Measurements from ENCODE around the gene SELENOO. TPM values are rescaled to one million over a fixed set of nuclear protein-coding genes. Genes with fewer than 3 reads are reported as not detected.
A peak's percentile ranks its signal among the peaks of the same experiment; 100 is the strongest.

SELENOO gene
- total RNA-seq, 3 donors from 2014 or later = 21.5 to 23.8 (median 23.1) TPM

- Histone ChIP-seq H3K36me3 (ENCODE audit: low read depth) (no peaks in the 10 kb centered on the region), H3K4me1 (ENCODE audit: low read depth) (peaks cover 59% of the 10 kb centered on the region), H3K4me3 (no peak overlapping the region), H3K9me3 (no peaks in the 10 kb centered on the region)
- no peak for ATAC-seq
- peak in 1 of 3 donors; percentile 56 for DNase-seq
- TF ChIP-seq CTCF (IDR thresholded peaks at IDR 0.05) = no peak
- intact Hi-C loops (cut with DNase I, micrococcal nuclease) = loop anchor here in 1 of 2 donors (10.0 kb wide), 1 partner anchor 248 kb away; no protein-coding TSS in a partner anchor
Measured at GRCh38 chr22:50246242-50247175, 45.7 kb downstream of the SELENOO start.

GRCh38 chr22:50247748-50248147, 46.9 kb downstream of the SELENOO start:
- no peak for TF ChIP-seq CTCF (IDR thresholded peaks at IDR 0.05)
- intact Hi-C loops (cut with DNase I, micrococcal nuclease) = loop anchor here in 1 of 2 donors (10.0 kb wide), 1 partner anchor 247 kb away; no protein-coding TSS in a partner anchor
- H3K4me3 ChIP-seq = no peak overlapping the region
- no peaks in the 10 kb centered on the region for H3K36me3 ChIP-seq (ENCODE audit: low read depth)
- peaks cover 48% of the 10 kb centered on the region for H3K4me1 ChIP-seq (ENCODE audit: low read depth)
- DNase-seq (peak; percentile 80 to 85 (median 82)), ATAC-seq (peak; percentile 38)
- H3K9me3 ChIP-seq = no peaks in the 10 kb centered on the region

- H3K9me3 ChIP-seq = no peaks in the 10 kb centered on the region
- H3K4me1 ChIP-seq (ENCODE audit: low read depth) = peaks cover 41% of the 10 kb centered on the region
Measured at GRCh38 chr22:50248196-50249081, 47.6 kb downstream of the SELENOO start.

GRCh38 chr22:50249341-50250248, 48.8 kb downstream of the SELENOO start:
- peak in 1 of 3 donors; percentile 48 for DNase-seq
- Histone ChIP-seq H3K4me3 (no peak overlapping the region), H3K9me3 (no peaks in the 10 kb centered on the region), H3K4me1 (ENCODE audit: low read depth) (peaks cover 36% of the 10 kb centered on the region), H3K36me3 (ENCODE audit: low read depth) (no peaks in the 10 kb centered on the region)
- TF ChIP-seq CTCF (IDR thresholded peaks at IDR 0.05) = no peak
- no peak for ATAC-seq
- intact Hi-C loops (cut with DNase I, micrococcal nuclease) = loop anchor here (5.0 to 10.0 kb wide), 2 partner anchors 93 to 245 kb away; partner anchors contain the start of gene PPP6R2 (in 1 of the 2)

More at GRCh38 chr22:50248196-50249081, 47.6 kb downstream of the SELENOO start:
- intact Hi-C loops (cut with DNase I, micrococcal nuclease) = loop anchor here in 1 of 2 donors (10.0 kb wide), 1 partner anchor 246 kb away; no protein-coding TSS in a partner anchor
- TF ChIP-seq CTCF (IDR thresholded peaks at IDR 0.05) = no peak
- Histone ChIP-seq H3K4me3 (no peak overlapping the region), H3K36me3 (ENCODE audit: low read depth) (no peaks in the 10 kb centered on the region)
- DNase-seq (peak in 2 of 3 donors; percentile 41 to 63), ATAC-seq (no peak)

Data from mucosa of descending colon (tissue), 3 donors.